H1 (cell line): ENCODE data around the gene THOC5. TPM values are rescaled to one million over a fixed set of nuclear protein-coding genes. Genes with fewer than 3 reads are reported as not detected.

Experiments used
- BCL11A ChIP-seq, 2 experiments: IDR thresholded peaks; one replicate each; pipeline ENCODE4 v1.6.1; 2011; ENCODE audit warnings: low read depth in 2 of 2, low read length in 2 of 2, mild to moderate bottlenecking in 2 of 2
- CEBPB ChIP-seq: IDR thresholded peaks from 2 replicates; pipeline ENCODE4 v1.6.1; 2012; ENCODE audit warnings: low read depth, low read length
- EGR1 ChIP-seq: IDR thresholded peaks from 2 replicates; pipeline ENCODE4 v1.6.1; 2011; ENCODE audit warnings: low read depth, low read length, borderline replicate concordance
- EZH2 ChIP-seq: fragments of 200-600 bp; sonication (generic); IDR thresholded peaks from 2 replicates; pipeline ENCODE4 v1.7.1; 2012; ENCODE audit warnings: low read depth, mild to moderate bottlenecking, moderate library complexity, low read length, inconsistent platforms; ENCODE audit not compliant: severe bottlenecking
- FOSL1 ChIP-seq: IDR thresholded peaks from 2 replicates; pipeline ENCODE4 v1.6.1; 2011; ENCODE audit warnings: mild to moderate bottlenecking, low read depth, low read length, moderate library complexity; ENCODE audit not compliant: insufficient read depth
- HDAC2 ChIP-seq, 2 experiments: fragments of 300-600 bp in 1 of 2; sonication (generic) in 1 of 2; IDR thresholded peaks; 2 replicates each; pipeline ENCODE4 v1.6.1; 2011 to 2012; ENCODE audit warnings: low read depth in 2 of 2, low read length in 2 of 2, mild to moderate bottlenecking in 2 of 2, moderate library complexity in 2 of 2, borderline replicate concordance in 1 of 2, inconsistent platforms in 1 of 2
- HDAC6 ChIP-seq: IDR thresholded peaks from one replicate; pipeline ENCODE4 v1.7.1; 2012; ENCODE audit warnings: low read depth, mild to moderate bottlenecking, inconsistent platforms, low read length, moderate library complexity
- JUN ChIP-seq: IDR thresholded peaks from 2 replicates; pipeline ENCODE4 v1.6.1; 2011; ENCODE audit warnings: low read depth, mild to moderate bottlenecking, improper control_type of control experiment, low read length
- KDM5A ChIP-seq: fragments of 200-600 bp; IDR thresholded peaks from 2 replicates; pipeline ENCODE4 v1.7.1; 2012; ENCODE audit warnings: mild to moderate bottlenecking, low read length, inconsistent platforms, mixed read lengths
- NANOG ChIP-seq: IDR thresholded peaks from 2 replicates; pipeline ENCODE4 v1.6.1; 2011; ENCODE audit warnings: low read length, low read depth, mild to moderate bottlenecking, inconsistent platforms; ENCODE audit not compliant: insufficient read depth, poor library complexity, severe bottlenecking
- RBBP5 ChIP-seq: IDR thresholded peaks from 2 replicates; pipeline ENCODE4 v1.7.1; 2012; ENCODE audit warnings: low read depth, mild to moderate bottlenecking, inconsistent platforms, low read length, moderate library complexity, borderline replicate concordance
- RFX5 ChIP-seq: IDR thresholded peaks from 2 replicates; pipeline ENCODE4 v1.6.1; 2011; ENCODE audit warnings: low read depth, low read length, improper control_type of control experiment, borderline replicate concordance
- SIN3A ChIP-seq, 2 experiments: IDR thresholded peaks in 1 of 2; conservative IDR thresholded peaks in 1 of 2; 2 replicates each; pipeline ENCODE4 v1.6.1; 2011 to 2012; ENCODE audit warnings: low read length in 2 of 2, improper control_type of control experiment in 1 of 2, low read depth in 1 of 2, mild to moderate bottlenecking in 1 of 2
- SIRT6 ChIP-seq: IDR thresholded peaks from one replicate; pipeline ENCODE4 v1.7.1; 2012; ENCODE audit warnings: low read length, inconsistent platforms
- SP2 ChIP-seq: IDR thresholded peaks from 2 replicates; pipeline ENCODE4 v1.6.1; 2012; ENCODE audit warnings: mild to moderate bottlenecking, low read length, inconsistent platforms
- SRF ChIP-seq: IDR thresholded peaks from 2 replicates; pipeline ENCODE4 v1.6.1; 2011; ENCODE audit warnings: mild to moderate bottlenecking, low read depth, low read length, moderate library complexity
- SUZ12 ChIP-seq: fragments of 200-600 bp; sonication (generic); IDR thresholded peaks from 2 replicates; pipeline ENCODE4 v1.6.1; 2012; ENCODE audit warnings: mild to moderate bottlenecking, inconsistent platforms, low read length, moderate library complexity, mixed read lengths
- TBP ChIP-seq: IDR thresholded peaks from 2 replicates; pipeline ENCODE4 v1.6.1; 2011; ENCODE audit warnings: low read depth, low read length, improper control_type of control experiment
- polyA plus RNA-seq, 7 experiments: library from polyadenylated mRNA; depleted of rRNA in 3 of 7; stranded (reverse) in 5 of 7; unstranded in 2 of 7; fragments of >200 nt in 5 of 7; fragments of 200-250 nt in 2 of 7; gene quantifications; 1 replicate in 5 of 7; 2 replicates in 1 of 7; 4 replicates in 1 of 7; pipeline versions ENCODE4 v1.2.1 to v1.2.3, GENCODE V29; 2011 to 2013; ENCODE audit warnings: missing spikeins in 2 of 7, mixed read lengths in 2 of 7
- total RNA-seq: library from RNA; stranded (reverse); fragmentation: NEBNext Ultra II Directional; extraction: Animal tissue kit (Norgen Biotek cat#: 25700); gene quantifications from 2 replicates; pipeline ENCODE4 v1.2.1, GENCODE V29; 2021
- TF ChIP-seq, protein P1 (sequence below): IDR thresholded peaks from 2 replicates; pipeline ENCODE4 v1.6.1; 2012; ENCODE audit warnings: inconsistent platforms
- TF ChIP-seq, protein P2 (sequence below): IDR thresholded peaks from 2 replicates; pipeline ENCODE4 v1.6.1; 2011; ENCODE audit warnings: low read depth, mild to moderate bottlenecking, low read length; ENCODE audit not compliant: insufficient read depth
- TF ChIP-seq, protein P3 (sequence below): IDR thresholded peaks from 2 replicates; pipeline ENCODE4 v1.6.1; 2012; ENCODE audit warnings: low read length, inconsistent platforms

Gene THOC5
- total and polyA plus RNA-seq, 2 of the 8 experiments (the other 6 are each of a cell fraction or from before 2014, with no cell fraction given) = 27.7 to 65.7 TPM

DNA sequence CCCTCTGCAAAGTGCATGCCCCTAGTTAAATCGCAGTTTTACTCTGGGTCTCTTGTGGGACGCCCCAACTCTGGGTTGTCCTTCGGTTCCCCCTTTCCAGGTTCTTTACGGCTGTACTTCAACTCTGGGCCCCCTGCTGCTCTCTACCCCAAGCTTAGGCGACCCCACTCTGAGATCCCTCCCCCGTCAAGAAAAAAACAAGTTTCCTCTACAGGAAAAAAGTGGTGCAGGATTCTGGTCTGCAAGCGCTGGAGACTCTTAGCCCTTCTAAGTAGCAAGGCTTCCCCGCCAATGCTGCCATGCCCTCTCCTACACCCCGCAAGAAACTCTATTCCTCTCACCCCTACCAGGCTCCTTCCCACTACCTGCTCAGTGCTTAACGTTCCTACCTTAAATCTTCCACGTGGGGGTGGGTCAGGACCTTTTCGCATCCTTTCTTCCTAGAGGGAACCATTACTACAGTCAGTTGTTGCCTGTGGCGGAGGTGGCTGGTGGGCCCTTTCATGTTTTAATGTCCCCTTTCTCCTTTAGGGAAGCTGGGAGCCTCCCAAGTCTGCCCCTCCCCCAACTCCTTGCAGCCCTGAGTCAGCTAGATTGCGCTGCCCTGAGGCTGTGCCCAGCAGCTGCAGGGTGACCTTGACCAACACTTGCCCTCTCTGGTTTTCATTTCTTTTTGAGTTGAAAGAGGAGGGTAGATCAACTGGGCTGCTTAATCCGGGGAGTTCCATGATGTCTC is 72.1 kb downstream of the THOC5 start (continued):
- no peak for TF ChIP-seq TBP
- TF ChIP-seq RBBP5 = 0 out of 2 replicates have a peak, but pooled peaks have one; percentile 3
- TF ChIP-seq HDAC6 = no peak
- no peak for TF ChIP-seq RFX5
- TF ChIP-seq EZH2 = no peak
- no peak; a peak in 1 of 4 replicates for TF ChIP-seq HDAC2 (IDR thresholded peaks at IDR 0.05; ENCODE audit: borderline replicate concordance in 1 of 2, low read depth in 2 of 2, low read length in 2 of 2)
- no peak for TF ChIP-seq SIN3A (conservative IDR thresholded peaks at IDR 0.05 in 1 of 2, IDR thresholded peaks at IDR 0.05 in 1 of 2; ENCODE audit: low read depth in 1 of 2, low read length in 2 of 2)
- no peak for TF ChIP-seq BCL11A (IDR thresholded peaks at IDR 0.05; ENCODE audit: low read depth in 2 of 2, low read length in 2 of 2)
- TF ChIP-seq, protein P1, sequence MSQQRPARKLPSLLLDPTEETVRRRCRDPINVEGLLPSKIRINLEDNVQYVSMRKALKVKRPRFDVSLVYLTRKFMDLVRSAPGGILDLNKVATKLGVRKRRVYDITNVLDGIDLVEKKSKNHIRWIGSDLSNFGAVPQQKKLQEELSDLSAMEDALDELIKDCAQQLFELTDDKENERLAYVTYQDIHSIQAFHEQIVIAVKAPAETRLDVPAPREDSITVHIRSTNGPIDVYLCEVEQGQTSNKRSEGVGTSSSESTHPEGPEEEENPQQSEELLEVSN = no peak
- TF ChIP-seq SIRT6 = no peak
- no peak for TF ChIP-seq SUZ12
- TF ChIP-seq JUN = no peak
- TF ChIP-seq KDM5A = no peak
- TF ChIP-seq SP2 = no peak
- peak; percentile 18 for TF ChIP-seq NANOG
- no peak for TF ChIP-seq SRF
- TF ChIP-seq, protein P2, sequence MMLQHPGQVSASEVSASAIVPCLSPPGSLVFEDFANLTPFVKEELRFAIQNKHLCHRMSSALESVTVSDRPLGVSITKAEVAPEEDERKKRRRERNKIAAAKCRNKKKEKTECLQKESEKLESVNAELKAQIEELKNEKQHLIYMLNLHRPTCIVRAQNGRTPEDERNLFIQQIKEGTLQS = no peak
- TF ChIP-seq, protein P3, sequence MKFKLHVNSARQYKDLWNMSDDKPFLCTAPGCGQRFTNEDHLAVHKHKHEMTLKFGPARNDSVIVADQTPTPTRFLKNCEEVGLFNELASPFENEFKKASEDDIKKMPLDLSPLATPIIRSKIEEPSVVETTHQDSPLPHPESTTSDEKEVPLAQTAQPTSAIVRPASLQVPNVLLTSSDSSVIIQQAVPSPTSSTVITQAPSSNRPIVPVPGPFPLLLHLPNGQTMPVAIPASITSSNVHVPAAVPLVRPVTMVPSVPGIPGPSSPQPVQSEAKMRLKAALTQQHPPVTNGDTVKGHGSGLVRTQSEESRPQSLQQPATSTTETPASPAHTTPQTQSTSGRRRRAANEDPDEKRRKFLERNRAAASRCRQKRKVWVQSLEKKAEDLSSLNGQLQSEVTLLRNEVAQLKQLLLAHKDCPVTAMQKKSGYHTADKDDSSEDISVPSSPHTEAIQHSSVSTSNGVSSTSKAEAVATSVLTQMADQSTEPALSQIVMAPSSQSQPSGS = peak; percentile 67; the same call in 1 of the 2 replicates
- TF ChIP-seq EGR1 = no peak
- TF ChIP-seq FOSL1 = no peak
- no peak; the same call in 1 of the 2 replicates for TF ChIP-seq CEBPB
